Stomach (tissue), 4 donors: ENCODE measurements around the gene BPNT1.

Source experiments
- EP300 ChIP-seq: sonication (generic); formaldehyde crosslinking; IDR thresholded peaks from one replicate; pipeline ENCODE4 v1.6.1; 2017; ENCODE audit warnings: antibody characterized with exemption
- POLR2A ChIP-seq, 4 donors: fragments of 450-650 bp; IDR thresholded peaks; one replicate each; pipeline ENCODE4 v1.6.1; 2016; ENCODE audit warnings: antibody characterized with exemption in 4 of 4, control low read depth in 2 of 4, mild to moderate bottlenecking in 1 of 4, moderate library complexity in 1 of 4
- POLR2AphosphoS5 ChIP-seq, 3 donors: sonication (generic); formaldehyde crosslinking; IDR thresholded peaks; one replicate each; pipeline ENCODE4 v1.6.1; 2016; ENCODE audit warnings: antibody characterized with exemption in 3 of 3
- TF ChIP-seq, protein P1 (sequence below), 7 experiments: fragments of 450-650 bp in 4 of 7; fragments of 200-600 bp in 3 of 7; sonication (generic) in 3 of 7; IDR thresholded peaks; one replicate each; pipeline ENCODE4 v1.5.1; 2016 to 2019; ENCODE audit warnings: antibody characterized with exemption in 7 of 7, control low read depth in 2 of 7, mild to moderate bottlenecking in 1 of 7

DNA sequence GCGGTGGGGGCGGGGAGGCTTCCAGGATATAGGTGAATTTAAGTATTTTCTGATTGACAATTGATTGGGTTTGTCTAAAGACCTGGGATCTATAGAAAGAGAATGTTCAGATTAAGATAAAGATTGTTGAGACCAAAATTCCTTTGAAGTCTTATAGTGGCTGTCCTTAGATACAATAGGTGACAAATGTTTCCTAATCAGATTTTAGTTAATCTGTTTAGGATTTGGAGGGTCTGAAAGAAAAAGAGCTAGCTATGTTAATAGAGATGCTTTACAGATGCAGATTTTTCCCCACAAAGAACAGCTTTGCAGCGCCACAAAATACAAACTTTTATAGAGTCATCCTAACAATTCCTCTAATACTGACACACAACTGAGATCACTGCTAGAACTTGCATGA, 28.7 kb downstream of the BPNT1 start:
- TF ChIP-seq, protein P1, sequence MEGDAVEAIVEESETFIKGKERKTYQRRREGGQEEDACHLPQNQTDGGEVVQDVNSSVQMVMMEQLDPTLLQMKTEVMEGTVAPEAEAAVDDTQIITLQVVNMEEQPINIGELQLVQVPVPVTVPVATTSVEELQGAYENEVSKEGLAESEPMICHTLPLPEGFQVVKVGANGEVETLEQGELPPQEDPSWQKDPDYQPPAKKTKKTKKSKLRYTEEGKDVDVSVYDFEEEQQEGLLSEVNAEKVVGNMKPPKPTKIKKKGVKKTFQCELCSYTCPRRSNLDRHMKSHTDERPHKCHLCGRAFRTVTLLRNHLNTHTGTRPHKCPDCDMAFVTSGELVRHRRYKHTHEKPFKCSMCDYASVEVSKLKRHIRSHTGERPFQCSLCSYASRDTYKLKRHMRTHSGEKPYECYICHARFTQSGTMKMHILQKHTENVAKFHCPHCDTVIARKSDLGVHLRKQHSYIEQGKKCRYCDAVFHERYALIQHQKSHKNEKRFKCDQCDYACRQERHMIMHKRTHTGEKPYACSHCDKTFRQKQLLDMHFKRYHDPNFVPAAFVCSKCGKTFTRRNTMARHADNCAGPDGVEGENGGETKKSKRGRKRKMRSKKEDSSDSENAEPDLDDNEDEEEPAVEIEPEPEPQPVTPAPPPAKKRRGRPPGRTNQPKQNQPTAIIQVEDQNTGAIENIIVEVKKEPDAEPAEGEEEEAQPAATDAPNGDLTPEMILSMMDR (IDR thresholded peaks at IDR 0.05): no peak
- TF ChIP-seq POLR2A (IDR thresholded peaks at IDR 0.05) (no peak), POLR2AphosphoS5 (IDR thresholded peaks at IDR 0.05) (no peak), EP300 (no peak)
